ENCODE results near the gene NCAM2.
"Not testable (repeated sequence)": the region's sequence is repeated elsewhere in the genome, so short reads cannot be mapped to it uniquely, and the experiment has no call there.

The NCAM2 gene

GRCh38 chr21:21103692-21104091 lies 105.5 kb downstream of the NCAM2 start:
- DNase-seq (ENCODE audit: low read depth): no peak

- DNase-seq (ENCODE audit: low read depth): no peak
Observed at GRCh38 chr21:21109736-21110135, 111.5 kb downstream of the NCAM2 start.

GRCh38 chr21:21111309-21111920 lies 113.2 kb downstream of the NCAM2 start:
- DNase-seq (ENCODE audit: low read depth): no peak

- no peak for DNase-seq (ENCODE audit: low read depth)
Observed at GRCh38 chr21:21114461-21114860, 116.3 kb downstream of the NCAM2 start.

GRCh38 chr21:21119091-21119490 lies 120.9 kb downstream of the NCAM2 start:
- DNase-seq (ENCODE audit: low read depth): no peak

GRCh38 chr21:21122680-21123079 lies 124.5 kb downstream of the NCAM2 start:
- no peak for DNase-seq (ENCODE audit: low read depth)

GRCh38 chr21:21132390-21132789 lies 134.2 kb downstream of the NCAM2 start:
- DNase-seq (ENCODE audit: low read depth): no peak

- no peak for DNase-seq (ENCODE audit: low read depth)
Observed at GRCh38 chr21:21137986-21138385, 139.8 kb downstream of the NCAM2 start.

- DNase-seq (ENCODE audit: low read depth): no peak
Observed at GRCh38 chr21:21146587-21147373, 148.6 kb downstream of the NCAM2 start.

GRCh38 chr21:21147374-21147745 lies 149.2 kb downstream of the NCAM2 start:
- DNase-seq (ENCODE audit: low read depth): no peak

- DNase-seq (ENCODE audit: low read depth): no peak
Observed at GRCh38 chr21:21148009-21148408, 149.8 kb downstream of the NCAM2 start.

- DNase-seq (ENCODE audit: low read depth): no peak
Observed at GRCh38 chr21:21148514-21148913, 150.3 kb downstream of the NCAM2 start.

- not testable (repeated sequence) for DNase-seq (ENCODE audit: low read depth)
Observed at GRCh38 chr21:21149445-21149844, 151.2 kb downstream of the NCAM2 start.

- DNase-seq (ENCODE audit: low read depth): no peak
Observed at GRCh38 chr21:21151231-21151630, 153.0 kb downstream of the NCAM2 start.

- no peak for DNase-seq (ENCODE audit: low read depth)
Observed at GRCh38 chr21:21156397-21156796, 158.2 kb downstream of the NCAM2 start.

GRCh38 chr21:21156957-21157356 lies 158.7 kb downstream of the NCAM2 start:
- DNase-seq (ENCODE audit: low read depth): no peak

GRCh38 chr21:21158376-21158918 lies 160.2 kb downstream of the NCAM2 start:
- DNase-seq (ENCODE audit: low read depth): no peak

GRCh38 chr21:21159253-21159899 lies 161.2 kb downstream of the NCAM2 start:
- DNase-seq (ENCODE audit: low read depth): no peak

- DNase-seq (ENCODE audit: low read depth): no peak
Observed at GRCh38 chr21:21162786-21163185, 164.6 kb downstream of the NCAM2 start.

GRCh38 chr21:21163904-21164303 lies 165.7 kb downstream of the NCAM2 start:
- no peak for DNase-seq (ENCODE audit: low read depth)

GRCh38 chr21:21165063-21165645 lies 166.9 kb downstream of the NCAM2 start:
- DNase-seq (ENCODE audit: low read depth): no peak

- DNase-seq (ENCODE audit: low read depth): no peak
Observed at GRCh38 chr21:21174676-21175075, 176.5 kb downstream of the NCAM2 start.
